SJSA1 (cell line): ENCODE measurements around the gene GLG1. TPM values are rescaled to one million over a fixed set of nuclear protein-coding genes. Genes with fewer than 3 reads are reported as not detected.
"Not testable (repeated sequence)": the region's sequence is repeated elsewhere in the genome, so short reads cannot be mapped to it uniquely, and the experiment has no call there.

Experiments used
- DNase-seq, 2 experiments: peaks; one replicate each; pipeline ENCODE4 v3.0.0-alpha.2; 2015 to 2020; ENCODE audit warnings: low spot score in 2 of 2, low read depth in 1 of 2
- H3K27ac ChIP-seq: fragments of 250-450 bp; sonication (Bioruptor Pico); 2 replicates; pipeline ENCODE4 v1.5.1; 2020; ENCODE audit warnings: mild to moderate bottlenecking, moderate library complexity
- H3K27me3 ChIP-seq: fragments of 250-450 bp; sonication (Bioruptor Pico); replicated peaks from 2 replicates; pipeline ENCODE4 v1.5.1; 2020; ENCODE audit warnings: mild to moderate bottlenecking, moderate library complexity
- H3K36me3 ChIP-seq: fragments of 250-450 bp; sonication (Bioruptor Pico); 2 replicates; pipeline ENCODE4 v1.5.1; 2020; ENCODE audit warnings: mild to moderate bottlenecking
- H3K4me1 ChIP-seq: fragments of 250-450 bp; sonication (Bioruptor Pico); replicated peaks from 2 replicates; pipeline ENCODE4 v1.6.1; 2021; ENCODE audit warnings: mild to moderate bottlenecking
- H3K4me3 ChIP-seq: fragments of 250-450 bp; sonication (Bioruptor Pico); 2 replicates; pipeline ENCODE4 v1.5.1; 2020; ENCODE audit warnings: mild to moderate bottlenecking
- H3K9me3 ChIP-seq: fragments of 250-450 bp; sonication (Bioruptor Pico); replicated peaks from 2 replicates; pipeline ENCODE4 v1.5.1; 2020; ENCODE audit warnings: mild to moderate bottlenecking
- total RNA-seq: library from RNA; depleted of rRNA; stranded (reverse); fragments of >200 nt; shearing (Covaris generic); gene quantifications from 2 replicates; pipeline ENCODE4 v1.2.3, GENCODE V29; 2014

Gene GLG1
- total RNA-seq, 1 experiment from 2014 or later, result 78.5 TPM

GRCh38 chr16:74439685-74440084, 167.2 kb downstream of the GLG1 start:
- no peak for DNase-seq
- Histone ChIP-seq H3K4me1 (no peaks in the 10 kb centered on the region), H3K36me3 (0 out of 2 replicates have a peak, but pooled peaks cover 2% of the 10 kb centered on the region), H3K27ac (no peak overlapping the region), H3K9me3 (no peaks in the 10 kb centered on the region), H3K4me3 (no peak overlapping the region), H3K27me3 (no peaks in the 10 kb centered on the region)

GRCh38 chr16:74438492-74438979, 168.4 kb downstream of the GLG1 start:
- no peaks in the 10 kb centered on the region for H3K27me3 ChIP-seq

GRCh38 chr16:74431516-74431915, 175.4 kb downstream of the GLG1 start:
- H3K4me1 ChIP-seq, result no peaks in the 10 kb centered on the region
- no peak for DNase-seq
- no peaks in the 10 kb centered on the region for H3K9me3 ChIP-seq
- H3K36me3 ChIP-seq, result no peaks in the 10 kb centered on the region
- no peaks in the 10 kb centered on the region for H3K27me3 ChIP-seq
- H3K4me3 ChIP-seq, result no peak overlapping the region
- no peak overlapping the region for H3K27ac ChIP-seq

More at GRCh38 chr16:74438492-74438979, 168.4 kb downstream of the GLG1 start:
- H3K9me3 ChIP-seq, result no peaks in the 10 kb centered on the region
- no peak overlapping the region for H3K4me3 ChIP-seq
- H3K4me1 ChIP-seq, result no peaks in the 10 kb centered on the region
- no peak overlapping the region for H3K27ac ChIP-seq
- 0 out of 2 replicates have a peak, but pooled peaks cover 2% of the 10 kb centered on the region for H3K36me3 ChIP-seq
- no peak for DNase-seq

- H3K36me3 ChIP-seq, H3K27me3 ChIP-seq, H3K27ac ChIP-seq, H3K4me1 ChIP-seq, H3K4me3 ChIP-seq, H3K9me3 ChIP-seq: not testable (repeated sequence)
- peak in 1 of 2 experiments; percentile 29 for DNase-seq
These were observed 176.7 kb downstream of the GLG1 start for GRCh38 chr16:74430036-74430712.

- H3K4me1 ChIP-seq, H3K36me3 ChIP-seq, H3K9me3 ChIP-seq, H3K27ac ChIP-seq, H3K4me3 ChIP-seq, H3K27me3 ChIP-seq, DNase-seq: not testable (repeated sequence)
These were observed 178.4 kb downstream of the GLG1 start for GRCh38 chr16:74428493-74428892.

GRCh38 chr16:74425751-74426150, 181.2 kb downstream of the GLG1 start:
- H3K4me3 ChIP-seq, H3K27ac ChIP-seq, DNase-seq: not testable (repeated sequence)

GRCh38 chr16:74423721-74424120, 183.2 kb downstream of the GLG1 start:
- not testable (repeated sequence) for DNase-seq, H3K4me1 ChIP-seq, H3K9me3 ChIP-seq, H3K27ac ChIP-seq, H3K36me3 ChIP-seq, H3K27me3 ChIP-seq, H3K4me3 ChIP-seq

More at GRCh38 chr16:74425751-74426150, 181.2 kb downstream of the GLG1 start:
- not testable (repeated sequence) for H3K36me3 ChIP-seq, H3K4me1 ChIP-seq, H3K27me3 ChIP-seq, H3K9me3 ChIP-seq

- H3K9me3 ChIP-seq, H3K27ac ChIP-seq, H3K4me1 ChIP-seq, DNase-seq, H3K27me3 ChIP-seq, H3K4me3 ChIP-seq, H3K36me3 ChIP-seq: not testable (repeated sequence)
These were observed 184.8 kb downstream of the GLG1 start for GRCh38 chr16:74422086-74422485.

GRCh38 chr16:74421482-74421785, 185.5 kb downstream of the GLG1 start:
- DNase-seq, H3K27ac ChIP-seq, H3K27me3 ChIP-seq: not testable (repeated sequence)

GRCh38 chr16:74420612-74421481, 186.1 kb downstream of the GLG1 start, which contains the start of gene CLEC18B:
Gene CLEC18B (minus strand): TSS chr16:74421478. CDS start chr16:74421270, 208 bp downstream.
- H3K9me3 ChIP-seq, H3K27ac ChIP-seq, H3K36me3 ChIP-seq, H3K27me3 ChIP-seq, DNase-seq, H3K4me1 ChIP-seq, H3K4me3 ChIP-seq: not testable (repeated sequence)

More at GRCh38 chr16:74421482-74421785, 185.5 kb downstream of the GLG1 start:
- not testable (repeated sequence) for H3K4me1 ChIP-seq, H3K9me3 ChIP-seq, H3K36me3 ChIP-seq, H3K4me3 ChIP-seq

- not testable (repeated sequence) for DNase-seq, H3K4me3 ChIP-seq, H3K27ac ChIP-seq, H3K27me3 ChIP-seq, H3K9me3 ChIP-seq, H3K4me1 ChIP-seq, H3K36me3 ChIP-seq
These were observed 187.1 kb downstream of the GLG1 start for GRCh38 chr16:74419811-74420210.

GRCh38 chr16:74417897-74418296, 189.0 kb downstream of the GLG1 start:
- H3K27ac ChIP-seq, H3K36me3 ChIP-seq, H3K27me3 ChIP-seq, H3K4me3 ChIP-seq, H3K9me3 ChIP-seq, DNase-seq, H3K4me1 ChIP-seq: not testable (repeated sequence)

GRCh38 chr16:74413920-74414319, 193.0 kb downstream of the GLG1 start:
- not testable (repeated sequence) for H3K27me3 ChIP-seq, H3K9me3 ChIP-seq, H3K36me3 ChIP-seq, H3K4me3 ChIP-seq, H3K27ac ChIP-seq, H3K4me1 ChIP-seq, DNase-seq

- DNase-seq, H3K4me1 ChIP-seq, H3K27ac ChIP-seq, H3K27me3 ChIP-seq, H3K9me3 ChIP-seq, H3K36me3 ChIP-seq, H3K4me3 ChIP-seq: not testable (repeated sequence)
These were observed 193.4 kb downstream of the GLG1 start for GRCh38 chr16:74413485-74413884.
